HEK293T (cell line): Measurements from ENCODE around the gene SLC3A2.

Experiments
- CTCF ChIA-PET: fragments of 350-600 bp; formaldehyde crosslinking; extraction: SDS; loops from one replicate; lab custom pipeline; 2021; ENCODE audit warnings: antibody characterized with exemption, inconsistent platforms; lab: Yijun Ruan, JAX
- POLR2A ChIA-PET: fragments of 350-600 bp; formaldehyde crosslinking; extraction: SDS; loops from one replicate; lab custom pipeline; 2020; ENCODE audit warnings: antibody characterized with exemption, inconsistent platforms; lab: Yijun Ruan, JAX
- DNase-seq: peaks from one replicate; pipeline ENCODE4 v3.0.0; 2012; ENCODE audit warnings: mixed read lengths; ENCODE audit errors: extremely low spot score
- ARNT ChIP-seq: fragments of 450-650 bp; IDR thresholded peaks from 2 replicates; pipeline ENCODE4 v1.6.1; 2017; ENCODE audit warnings: mild to moderate bottlenecking
- BHLHE40 ChIP-seq: fragments of 450-650 bp; IDR thresholded peaks from 2 replicates; pipeline ENCODE4 v1.6.1; 2016; ENCODE audit warnings: mild to moderate bottlenecking, moderate library complexity, borderline replicate concordance
- CTBP1 ChIP-seq: fragments of 450-650 bp; IDR thresholded peaks from 2 replicates; pipeline ENCODE4 v1.6.1; 2016; ENCODE audit warnings: borderline replicate concordance
- ELF4 ChIP-seq: fragments of 450-650 bp; IDR thresholded peaks from 2 replicates; pipeline ENCODE4 v1.6.1; 2017; ENCODE audit warnings: antibody characterized with exemption
- FOXA1 ChIP-seq: fragments of 450-650 bp; IDR thresholded peaks from 2 replicates; pipeline ENCODE4 v1.6.1; 2016; ENCODE audit warnings: mild to moderate bottlenecking
- FOXK2 ChIP-seq: fragments of 450-650 bp; IDR thresholded peaks from 2 replicates; pipeline ENCODE4 v1.6.1; 2016; ENCODE audit warnings: mild to moderate bottlenecking
- FOXM1 ChIP-seq: fragments of 450-650 bp; IDR thresholded peaks from 2 replicates; pipeline ENCODE4 v1.6.1; 2017; ENCODE audit warnings: mild to moderate bottlenecking, borderline replicate concordance
- HDGF ChIP-seq: fragments of 450-650 bp; IDR thresholded peaks from 2 replicates; pipeline ENCODE4 v1.6.1; 2017; ENCODE audit warnings: antibody characterized with exemption, borderline replicate concordance
- L3MBTL2 ChIP-seq: fragments of 450-650 bp; conservative IDR thresholded peaks from 2 replicates; pipeline ENCODE4 v1.6.1; 2016; ENCODE audit warnings: mild to moderate bottlenecking
- LEF1 ChIP-seq: fragments of 450-650 bp; IDR thresholded peaks from 2 replicates; pipeline ENCODE4 v1.6.1; 2017; ENCODE audit warnings: mild to moderate bottlenecking, borderline replicate concordance
- NFRKB ChIP-seq: fragments of 450-650 bp; IDR thresholded peaks from 2 replicates; pipeline ENCODE4 v1.6.1; 2016; ENCODE audit warnings: mild to moderate bottlenecking, moderate library complexity
- PKNOX1 ChIP-seq: fragments of 450-650 bp; IDR thresholded peaks from 2 replicates; pipeline ENCODE4 v1.6.1; 2016
- SP1 ChIP-seq: fragments of 450-650 bp; IDR thresholded peaks from 2 replicates; pipeline ENCODE4 v1.6.1; 2017
- SUZ12 ChIP-seq: fragments of 450-650 bp; IDR thresholded peaks from 2 replicates; pipeline ENCODE4 v1.6.1; 2016; ENCODE audit warnings: mild to moderate bottlenecking
- TARDBP ChIP-seq: fragments of 450-650 bp; IDR thresholded peaks from 2 replicates; pipeline ENCODE4 v1.6.1; 2016
- ZNF384 ChIP-seq: fragments of 450-650 bp; IDR thresholded peaks from 2 replicates; pipeline ENCODE4 v1.6.1; 2016

Gene SLC3A2

GRCh38 chr11:62892077-62892922 is 11.6 kb downstream of the SLC3A2 start:
- TF ChIP-seq L3MBTL2, result no peak
- no peak for TF ChIP-seq ELF4
- TF ChIP-seq BHLHE40, result no peak
- ChIA-PET CTCF (interaction anchor here (0.6 to 1.0 kb wide), 2 partner anchors 14 to 685 kb away, joined by 3 to 6 read pairs; no protein-coding TSS in a partner anchor), POLR2A (interaction anchor here (1.4 to 1.9 kb wide), 3 partner anchors 9 to 51 kb away, joined by 5 to 8 read pairs (median 6); partner anchors contain the start of gene SLC3A2)
- DNase-seq, result no peak

- CTCF ChIA-PET, result no interaction called here
- POLR2A ChIA-PET, result interaction anchor here (1.0 to 1.3 kb wide), 3 partner anchors 15 to 54 kb away, joined by 3 read pairs; partner anchors contain the start of gene SLC3A2
These were observed 14.8 kb downstream of the SLC3A2 start for GRCh38 chr11:62895501-62895900.

GRCh38 chr11:62896049-62896448 is 15.4 kb downstream of the SLC3A2 start:
- DNase-seq, result no peak
- CTCF ChIA-PET, result no interaction called here
- POLR2A ChIA-PET, result no interaction called here

More at GRCh38 chr11:62895501-62895900, 14.8 kb downstream of the SLC3A2 start:
- DNase-seq, result no peak
- TF ChIP-seq ZNF384 (no peak), TARDBP (no peak), HDGF (no peak), ELF4 (no peak), CTBP1 (no peak), NFRKB (no peak), ARNT (no peak), PKNOX1 (no peak), SP1 (no peak), SUZ12 (no peak), L3MBTL2 (no peak), FOXK2 (no peak), LEF1 (no peak), FOXM1 (no peak), FOXA1 (no peak)

GRCh38 chr11:62897311-62897710 is 16.6 kb downstream of the SLC3A2 start:
- no peak for DNase-seq
- ChIA-PET CTCF (interaction anchor here (1.1 to 1.3 kb wide), 2 partner anchors 8 to 9 kb away, joined by 3 to 4 read pairs; no protein-coding TSS in a partner anchor), POLR2A (interaction anchor here (1.1 kb wide), 1 partner anchor 218 kb away, joined by 3 read pairs; no protein-coding TSS in a partner anchor)
- no peak for TF ChIP-seq L3MBTL2
- TF ChIP-seq SP1, result no peak
- no peak for TF ChIP-seq FOXK2
- no peak for TF ChIP-seq TARDBP
- TF ChIP-seq BHLHE40, result no peak
- TF ChIP-seq PKNOX1, result no peak
- TF ChIP-seq CTBP1, result no peak
- no peak for TF ChIP-seq ARNT
- TF ChIP-seq HDGF, result no peak
- TF ChIP-seq ELF4, result no peak
- TF ChIP-seq FOXA1, result no peak
- TF ChIP-seq ZNF384, result no peak
- TF ChIP-seq FOXM1, result no peak
- TF ChIP-seq NFRKB, result no peak
- TF ChIP-seq SUZ12, result no peak

More at GRCh38 chr11:62896049-62896448, 15.4 kb downstream of the SLC3A2 start:
- TF ChIP-seq ARNT (no peak), SUZ12 (no peak), LEF1 (no peak), TARDBP (no peak), ELF4 (no peak), NFRKB (no peak), BHLHE40 (no peak)

GRCh38 chr11:62898027-62898426 is 17.3 kb downstream of the SLC3A2 start:
- POLR2A ChIA-PET, result no interaction called here
- TF ChIP-seq FOXA1, result no peak
- TF ChIP-seq FOXK2, result no peak
- TF ChIP-seq HDGF, result no peak
- TF ChIP-seq SP1, result no peak
- 0 out of 2 replicates have a peak, but pooled peaks have one; percentile 19 for TF ChIP-seq ZNF384
- no peak for TF ChIP-seq ELF4
- no peak for TF ChIP-seq PKNOX1
- CTCF ChIA-PET, result interaction anchor here (1.3 kb wide), 1 partner anchor 8 kb away, joined by 4 read pairs; no protein-coding TSS in a partner anchor
- no peak for DNase-seq

- DNase-seq, result no peak
- no peak for TF ChIP-seq HDGF
- no peak for TF ChIP-seq FOXA1
- TF ChIP-seq FOXK2, result no peak
- no peak for TF ChIP-seq ZNF384
- TF ChIP-seq CTBP1, result no peak
- TF ChIP-seq LEF1, result no peak
- no peak for TF ChIP-seq ARNT
- no peak for TF ChIP-seq SP1
- ChIA-PET POLR2A (interaction anchor here (1.3 kb wide), 1 partner anchor 63 kb away, joined by 3 read pairs; no protein-coding TSS in a partner anchor), CTCF (interaction anchor here (0.6 to 6.7 kb wide), 3 partner anchors 44 to 118 kb away, joined by 3 to 130 read pairs (median 3); no protein-coding TSS in a partner anchor)
These were observed 22.2 kb downstream of the SLC3A2 start for GRCh38 chr11:62902932-62903331.
